Stimulated activated CD4-positive, alpha-beta T cell treated with anti-CD3 and anti-CD28 coated beads, Interleukin-2, amount 100 ng/mL, for 48 hours (primary cell): ENCODE results near the gene TRAF3IP3.

ENCODE experiments used
- DNase-seq, 2 donors: peaks; one replicate each; pipeline ENCODE4 v3.0.0-alpha.2; 2020

The TRAF3IP3 gene

DNA sequence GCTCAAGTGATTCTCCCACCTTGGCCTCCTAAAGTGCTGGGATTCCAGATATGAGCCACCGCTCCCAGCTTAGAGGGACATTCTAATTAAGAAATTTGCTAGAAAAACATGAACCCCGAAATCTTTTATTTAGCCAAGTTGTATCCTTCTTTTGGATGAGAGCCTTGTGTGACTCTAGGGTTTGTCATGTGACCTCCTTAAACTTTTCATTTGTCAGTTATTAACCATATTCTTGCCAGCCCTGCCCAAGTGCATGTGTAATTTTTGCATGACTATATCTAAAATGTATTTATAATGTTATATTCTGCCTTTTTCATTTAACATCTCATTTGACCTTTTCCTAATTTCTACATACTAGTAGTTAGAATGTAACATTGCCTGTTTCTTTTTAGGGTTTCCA lies 73.9 kb downstream of the TRAF3IP3 start:
- DNase-seq: no peak

- DNase-seq: no peak
Measured at GRCh38 chr1:209830722-209831121, 74.9 kb downstream of the TRAF3IP3 start.

GRCh38 chr1:209831615-209832014 lies 75.8 kb downstream of the TRAF3IP3 start:
- no peak for DNase-seq
